ENCODE results near the gene ELAVL2.

GRCh38 chr9:23721466-23721865, 104.6 kb downstream of the ELAVL2 start:
- TF ChIP-seq CTCF (conservative IDR thresholded peaks at IDR 0.05; ENCODE audit: low read depth, low read length): no peak
- no peak for TF ChIP-seq SMC3 (IDR thresholded peaks at IDR 0.05; ENCODE audit: low read depth, low read length)
- TF ChIP-seq RFX5 (IDR thresholded peaks at IDR 0.05; ENCODE audit: low read depth, low read length): no peak
- TF ChIP-seq POLR2A (IDR thresholded peaks at IDR 0.05; ENCODE audit: low read depth, low read length): no peak
- no peak for TF ChIP-seq NFE2L2 (IDR thresholded peaks at IDR 0.05; ENCODE audit: low read depth, low read length)
- no peak for TF ChIP-seq CEBPB (IDR thresholded peaks at IDR 0.05; ENCODE audit: low read depth, low read length)
- no peak for TF ChIP-seq RAD21 (IDR thresholded peaks at IDR 0.05; ENCODE audit: low read length)
- TF ChIP-seq ELK1 (IDR thresholded peaks at IDR 0.05; ENCODE audit: borderline replicate concordance, low read depth, low read length): no peak
- TF ChIP-seq, protein P1, sequence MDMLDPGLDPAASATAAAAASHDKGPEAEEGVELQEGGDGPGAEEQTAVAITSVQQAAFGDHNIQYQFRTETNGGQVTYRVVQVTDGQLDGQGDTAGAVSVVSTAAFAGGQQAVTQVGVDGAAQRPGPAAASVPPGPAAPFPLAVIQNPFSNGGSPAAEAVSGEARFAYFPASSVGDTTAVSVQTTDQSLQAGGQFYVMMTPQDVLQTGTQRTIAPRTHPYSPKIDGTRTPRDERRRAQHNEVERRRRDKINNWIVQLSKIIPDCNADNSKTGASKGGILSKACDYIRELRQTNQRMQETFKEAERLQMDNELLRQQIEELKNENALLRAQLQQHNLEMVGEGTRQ (IDR thresholded peaks at IDR 0.05; ENCODE audit: low read depth, low read length): no peak
- no peak for TF ChIP-seq MAZ (IDR thresholded peaks at IDR 0.05; ENCODE audit: borderline replicate concordance, low read depth, low read length)
- TF ChIP-seq MXI1 (IDR thresholded peaks at IDR 0.05; ENCODE audit: borderline replicate concordance, low read depth, low read length): no peak
- TF ChIP-seq MAFK (IDR thresholded peaks at IDR 0.05; ENCODE audit: low read depth, low read length): no peak
- no peak for TF ChIP-seq FOS (IDR thresholded peaks at IDR 0.05; ENCODE audit: low read depth, low read length)
